Gastrocnemius medialis (tissue), 4 donors: ENCODE results near the gene HBEGF.

Experiments
- POLR2A ChIP-seq, 2 donors: fragments of 450-650 bp; IDR thresholded peaks; one replicate each; pipeline ENCODE4 v1.6.1; 2017; ENCODE audit warnings: antibody characterized with exemption in 2 of 2, mild to moderate bottlenecking in 2 of 2, moderate library complexity in 2 of 2
- TF ChIP-seq, protein P1 (sequence below), 5 experiments: fragments of 450-650 bp in 3 of 5; fragments of 200-600 bp in 2 of 5; sonication (generic) in 2 of 5; IDR thresholded peaks in 4 of 5; conservative IDR thresholded peaks in 1 of 5; 1 replicate in 4 of 5; 2 replicates in 1 of 5; pipeline ENCODE4 v1.5.1; 2016 to 2019; ENCODE audit warnings: antibody characterized with exemption in 5 of 5, mild to moderate bottlenecking in 3 of 5, moderate library complexity in 3 of 5

DNA sequence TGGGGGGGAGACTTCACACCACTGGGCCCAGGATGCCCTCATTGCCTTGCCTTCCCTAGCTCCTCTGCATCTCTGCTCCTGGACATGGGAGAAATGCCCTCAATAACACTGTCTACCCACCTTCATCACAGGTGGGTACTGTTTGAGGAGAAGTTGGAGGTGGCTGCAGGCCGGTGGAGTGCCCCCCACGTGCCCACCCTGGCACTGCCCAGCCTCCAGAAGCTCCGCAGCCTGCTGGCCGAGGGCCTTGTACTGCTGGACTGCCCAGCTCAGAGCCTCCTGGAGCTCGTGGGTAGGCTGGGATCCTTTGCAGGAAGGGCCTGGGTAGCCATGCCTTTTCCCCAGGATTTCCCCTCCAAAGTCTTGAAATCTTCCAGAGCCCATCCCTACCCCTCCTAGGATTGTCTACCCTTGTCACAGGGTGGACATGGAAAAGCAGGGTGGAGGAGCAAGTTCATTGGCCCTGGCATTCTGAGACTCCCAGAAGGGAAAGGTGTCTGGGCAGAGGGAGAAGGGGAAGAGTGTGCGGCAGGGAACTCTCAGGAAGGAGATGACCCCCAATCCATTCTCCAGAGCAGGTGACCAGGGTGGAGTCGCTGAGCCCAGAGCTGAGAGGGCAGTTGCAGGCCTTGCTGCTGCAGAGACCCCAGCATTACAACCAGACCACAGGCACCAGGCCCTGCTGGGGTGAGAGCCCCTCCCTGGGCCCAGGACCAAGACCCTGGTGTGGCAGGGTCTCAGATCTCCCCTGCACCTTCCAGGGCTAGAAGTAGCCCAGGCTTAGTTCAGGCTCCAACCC is 14.5 kb upstream of the HBEGF start:
- TF ChIP-seq, protein P1, sequence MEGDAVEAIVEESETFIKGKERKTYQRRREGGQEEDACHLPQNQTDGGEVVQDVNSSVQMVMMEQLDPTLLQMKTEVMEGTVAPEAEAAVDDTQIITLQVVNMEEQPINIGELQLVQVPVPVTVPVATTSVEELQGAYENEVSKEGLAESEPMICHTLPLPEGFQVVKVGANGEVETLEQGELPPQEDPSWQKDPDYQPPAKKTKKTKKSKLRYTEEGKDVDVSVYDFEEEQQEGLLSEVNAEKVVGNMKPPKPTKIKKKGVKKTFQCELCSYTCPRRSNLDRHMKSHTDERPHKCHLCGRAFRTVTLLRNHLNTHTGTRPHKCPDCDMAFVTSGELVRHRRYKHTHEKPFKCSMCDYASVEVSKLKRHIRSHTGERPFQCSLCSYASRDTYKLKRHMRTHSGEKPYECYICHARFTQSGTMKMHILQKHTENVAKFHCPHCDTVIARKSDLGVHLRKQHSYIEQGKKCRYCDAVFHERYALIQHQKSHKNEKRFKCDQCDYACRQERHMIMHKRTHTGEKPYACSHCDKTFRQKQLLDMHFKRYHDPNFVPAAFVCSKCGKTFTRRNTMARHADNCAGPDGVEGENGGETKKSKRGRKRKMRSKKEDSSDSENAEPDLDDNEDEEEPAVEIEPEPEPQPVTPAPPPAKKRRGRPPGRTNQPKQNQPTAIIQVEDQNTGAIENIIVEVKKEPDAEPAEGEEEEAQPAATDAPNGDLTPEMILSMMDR (IDR thresholded peaks at IDR 0.05 in 4 of 5, conservative IDR thresholded peaks at IDR 0.05 in 1 of 5), result no peak
- TF ChIP-seq POLR2A (IDR thresholded peaks at IDR 0.05), result no peak
